ENCODE results near the gene AGBL4. TPM values are rescaled to one million over a fixed set of nuclear protein-coding genes. Genes with fewer than 3 reads are reported as not detected.

The AGBL4 gene
- total RNA-seq, 1 experiment from 2014 or later, result not detected

- no peak for DNase-seq (ENCODE audit: low read depth, low spot score)
- Histone ChIP-seq H3K9me2 (ENCODE audit: insufficient read depth) (no peaks in the 10 kb centered on the region), H2AFZ (ENCODE audit: low read depth, low read length, poor library complexity, severe bottlenecking) (no peak overlapping the region), H3K4me1 (ENCODE audit: control insufficient read depth in 1 of 2, insufficient read depth in 2 of 2, low read length in 2 of 2) (no peaks in the 10 kb centered on the region), H4K20me1 (ENCODE audit: insufficient read depth) (no peaks in the 10 kb centered on the region), H3K27me3 (ENCODE audit: insufficient read depth, low read length) (no peaks in the 10 kb centered on the region), H3K4me3 (replicated peaks in 1 of 2; ENCODE audit: low read depth in 1 of 2, low read length in 2 of 2) (no peak overlapping the region), H3K4me2 (ENCODE audit: low read length) (no peak overlapping the region), H3K9me3 (ENCODE audit: control insufficient read depth in 1 of 2, insufficient read depth in 1 of 2, low read depth in 1 of 2, low read length in 2 of 2) (peaks cover 0 to 2% of the 10 kb centered on the region in 2 experiments; a peak in 2 of 4 replicates), H3K79me2 (ENCODE audit: insufficient read depth, low read length) (no peaks in the 10 kb centered on the region), H3K27ac (ENCODE audit: low read depth, low read length) (no peak overlapping the region), H3K9ac (ENCODE audit: low read length) (no peak overlapping the region), H3K36me3 (ENCODE audit: control insufficient read depth in 1 of 2, insufficient read depth in 2 of 2, low read length in 2 of 2) (no peaks in the 10 kb centered on the region)
- no TSS peak for BruUV-seq (replicated peaks)
- no peak for TF ChIP-seq CBX3 (IDR thresholded peaks at IDR 0.05; ENCODE audit: low read depth)
- TF ChIP-seq SP1 (IDR thresholded peaks at IDR 0.05; ENCODE audit: low read depth), result no peak
- no peak for TF ChIP-seq FOSL1 (IDR thresholded peaks at IDR 0.05; ENCODE audit: low read depth)
- no peak for TF ChIP-seq EGR1 (IDR thresholded peaks at IDR 0.05; ENCODE audit: low read depth)
- no peak for TF ChIP-seq ZBTB33 (IDR thresholded peaks at IDR 0.05; ENCODE audit: extremely low read depth, insufficient replicate concordance, low read length)
- no peak for TF ChIP-seq YY1 (IDR thresholded peaks at IDR 0.05; ENCODE audit: extremely low read depth, insufficient replicate concordance, low read depth, low read length)
- TF ChIP-seq TCF7L2 (IDR thresholded peaks at IDR 0.05; ENCODE audit: borderline replicate concordance, extremely low read depth, insufficient read depth, insufficient read length), result no peak
- no peak for TF ChIP-seq POLR2AphosphoS5 (IDR thresholded peaks at IDR 0.05; ENCODE audit: low read depth, low read length)
- TF ChIP-seq CTCF (IDR thresholded peaks at IDR 0.05 in 2 of 3, conservative IDR thresholded peaks at IDR 0.05 in 1 of 3; ENCODE audit: borderline replicate concordance in 1 of 3, insufficient read depth in 1 of 3, low read depth in 2 of 3, low read length in 2 of 3), result no peak
- TF ChIP-seq RAD21 (IDR thresholded peaks at IDR 0.05; ENCODE audit: low read depth), result no peak
- TF ChIP-seq EZH2 (IDR thresholded peaks at IDR 0.05), result no peak
- no peak for TF ChIP-seq EZH2phosphoT487 (IDR thresholded peaks at IDR 0.05; ENCODE audit: borderline replicate concordance)
- ChIA-PET RAD21 (ENCODE audit: low non-redundant PET in 1 of 2, low total read pairs in 2 of 2, uncharacterized antibody in 2 of 2, unreplicated experiment in 2 of 2) (no interaction called here), CTCF (no interaction called here), POLR2A (no interaction called here)
- no peak for ATAC-seq
- intact Hi-C loops (cut with micrococcal nuclease), result no loop called here
These were observed 497.1 kb downstream of the AGBL4 start for GRCh38 chr1:49526672-49527071.

Data from HCT116 (cell line).